A673 (cell line): ENCODE results near the gene ARL8A. TPM values are rescaled to one million over a fixed set of nuclear protein-coding genes. Genes with fewer than 3 reads are reported as not detected.
A peak's percentile ranks its signal among the peaks of the same experiment; 100 is the strongest.

Experiments
- BruUV-seq: library from RNA; stranded (reverse); fragments of 400-500 nt; replicated peaks from 2 replicates; lab custom pipeline; 2021; lab: Mats Ljungman, UMichigan
- CTCF ChIA-PET: fragments of 300-600 bp; sonication (Branson Sonifier 250); formaldehyde crosslinking; loops from one replicate; lab custom pipeline; 2022; ENCODE audit warnings: antibody characterized with exemption; lab: Charles Lee
- POLR2A ChIA-PET: fragments of 300-600 bp; sonication (Branson Sonifier 250); formaldehyde crosslinking; loops from one replicate; lab custom pipeline; 2022; ENCODE audit warnings: antibody characterized with exemption; ENCODE audit not compliant: low non-redundant PET; lab: Charles Lee
- DNase-seq: peaks from one replicate; pipeline ENCODE4 v3.0.0-alpha.2; 2015; ENCODE audit warnings: low spot score
- H3K27ac ChIP-seq: fragments of 200-600 bp; sonication (generic); 2 replicates; pipeline ENCODE4 v1.5.1; 2016; ENCODE audit warnings: mixed run types, low read depth, mild to moderate bottlenecking, mixed read lengths, antibody characterized with exemption, low read length; ENCODE audit not compliant: poor library complexity, severe bottlenecking
- H3K27me3 ChIP-seq: fragments of 200-600 bp; sonication (generic); replicated peaks from 2 replicates; pipeline ENCODE4 v1.6.1; 2017; ENCODE audit warnings: mixed run types, low read depth, mild to moderate bottlenecking, mixed read lengths, antibody characterized with exemption, low read length; ENCODE audit not compliant: insufficient read depth, poor library complexity
- H3K36me3 ChIP-seq: fragments of 200-600 bp; sonication (generic); 2 replicates; pipeline ENCODE4 v1.6.1; 2016; ENCODE audit warnings: mixed run types, mild to moderate bottlenecking, mixed read lengths, antibody characterized with exemption, low read length; ENCODE audit not compliant: insufficient read depth, poor library complexity, severe bottlenecking
- H3K4me1 ChIP-seq: fragments of 200-600 bp; sonication (generic); 2 replicates; pipeline ENCODE4 v1.6.1; 2017; ENCODE audit warnings: mixed run types, mild to moderate bottlenecking, mixed read lengths, antibody characterized with exemption, low read length; ENCODE audit not compliant: insufficient read depth, poor library complexity, severe bottlenecking
- H3K4me3 ChIP-seq: fragments of 200-600 bp; sonication (generic); 2 replicates; pipeline ENCODE4 v1.5.1; 2016; ENCODE audit warnings: low read depth, mixed run types, mild to moderate bottlenecking, mixed read lengths, low read length; ENCODE audit not compliant: poor library complexity, severe bottlenecking
- H3K9me3 ChIP-seq: fragments of 200-600 bp; sonication (generic); 2 replicates; pipeline ENCODE4 v1.6.1; 2016; ENCODE audit warnings: mixed run types, low read depth, mild to moderate bottlenecking, mixed read lengths, antibody characterized with exemption, low read length; ENCODE audit not compliant: poor library complexity, severe bottlenecking
- CTCF ChIP-seq: fragments of 300-800, 200-600 bp; sonication (generic); conservative IDR thresholded peaks from 2 replicates; pipeline ENCODE4 v1.5.1; 2017; ENCODE audit warnings: low read depth, mild to moderate bottlenecking, antibody characterized with exemption, low read length, moderate library complexity, mixed read lengths
- EZH2 ChIP-seq: fragments of 200-600 bp; sonication (generic); IDR thresholded peaks from 2 replicates; pipeline ENCODE4 v1.6.1; 2017; ENCODE audit warnings: borderline replicate concordance, low read depth, mild to moderate bottlenecking, mixed read lengths, antibody characterized with exemption, low read length; ENCODE audit not compliant: poor library complexity, severe bottlenecking
- intact Hi-C: fragments of 100-400 bp; cut with micrococcal nuclease; formaldehyde crosslinking; loops from one replicate; pipeline ENCODE4 v1.10.0; 2022; ENCODE audit not compliant: unreplicated experiment
- total RNA-seq: library from RNA; stranded (reverse); gene quantifications from 2 replicates; pipeline ENCODE4 v1.2.3, GENCODE V29; 2021

ARL8A gene
- total RNA-seq, 1 experiment from 2014 or later = 41.9 TPM

DNA sequence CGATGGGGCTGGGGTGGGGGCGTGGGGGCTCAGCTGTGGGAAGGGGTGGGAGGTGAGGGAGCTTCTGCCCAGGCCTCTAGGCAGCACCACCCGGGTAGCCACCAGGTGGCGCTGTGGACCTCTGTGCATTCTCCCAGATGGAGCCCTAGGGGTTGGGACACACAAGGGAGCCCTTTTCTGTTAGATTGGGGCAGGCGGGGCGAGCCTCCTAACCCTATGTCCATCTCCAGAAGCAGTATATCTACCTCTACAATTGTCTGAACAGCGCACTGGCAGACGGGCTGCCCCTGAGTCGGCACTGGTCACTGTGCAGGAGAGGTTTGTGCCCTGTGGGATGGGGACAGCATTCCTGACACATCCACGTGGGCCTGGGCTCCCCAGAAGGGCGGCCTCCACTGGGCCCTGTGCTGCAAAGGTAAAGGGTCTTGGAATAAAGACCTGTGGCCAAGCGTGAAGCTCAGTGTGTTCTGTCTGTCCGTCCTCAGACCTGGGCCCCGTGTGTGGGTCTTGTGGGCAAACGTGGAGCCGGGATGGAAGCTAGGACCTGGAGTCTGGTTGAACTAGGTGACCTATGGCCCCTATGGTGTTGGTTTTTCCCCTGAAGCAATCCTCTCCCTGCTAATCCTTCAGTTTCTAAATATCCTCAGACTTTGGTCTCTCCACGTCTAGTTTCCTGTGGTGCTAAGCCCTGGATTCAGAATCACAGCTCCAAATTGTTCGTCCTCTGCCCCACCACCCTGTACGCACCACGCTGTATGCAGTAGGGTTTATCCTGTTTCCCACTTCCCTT lies 44.7 kb upstream of the ARL8A start:
- Histone ChIP-seq H3K4me3 (no peak overlapping the region), H3K27me3 (peaks cover 15% of the 10 kb centered on the region), H3K4me1 (no peaks in the 10 kb centered on the region), H3K36me3 (no peaks in the 10 kb centered on the region), H3K27ac (no peak overlapping the region), H3K9me3 (no peaks in the 10 kb centered on the region)
- intact Hi-C loops = no loop called here
- DNase-seq = peak; percentile 81
- BruUV-seq = no TSS peak
- peak; percentile 70 for TF ChIP-seq CTCF
- TF ChIP-seq EZH2 = no peak
- POLR2A ChIA-PET = interaction anchor here (0.6 kb wide), 1 partner anchor 12 kb away, joined by 3 read pairs; no protein-coding TSS in a partner anchor
- CTCF ChIA-PET = interaction anchor here (0.6 to 1.7 kb wide), 4 partner anchors 34 to 530 kb away, joined by 3 to 13 read pairs (median 4); no protein-coding TSS in a partner anchor

DNA sequence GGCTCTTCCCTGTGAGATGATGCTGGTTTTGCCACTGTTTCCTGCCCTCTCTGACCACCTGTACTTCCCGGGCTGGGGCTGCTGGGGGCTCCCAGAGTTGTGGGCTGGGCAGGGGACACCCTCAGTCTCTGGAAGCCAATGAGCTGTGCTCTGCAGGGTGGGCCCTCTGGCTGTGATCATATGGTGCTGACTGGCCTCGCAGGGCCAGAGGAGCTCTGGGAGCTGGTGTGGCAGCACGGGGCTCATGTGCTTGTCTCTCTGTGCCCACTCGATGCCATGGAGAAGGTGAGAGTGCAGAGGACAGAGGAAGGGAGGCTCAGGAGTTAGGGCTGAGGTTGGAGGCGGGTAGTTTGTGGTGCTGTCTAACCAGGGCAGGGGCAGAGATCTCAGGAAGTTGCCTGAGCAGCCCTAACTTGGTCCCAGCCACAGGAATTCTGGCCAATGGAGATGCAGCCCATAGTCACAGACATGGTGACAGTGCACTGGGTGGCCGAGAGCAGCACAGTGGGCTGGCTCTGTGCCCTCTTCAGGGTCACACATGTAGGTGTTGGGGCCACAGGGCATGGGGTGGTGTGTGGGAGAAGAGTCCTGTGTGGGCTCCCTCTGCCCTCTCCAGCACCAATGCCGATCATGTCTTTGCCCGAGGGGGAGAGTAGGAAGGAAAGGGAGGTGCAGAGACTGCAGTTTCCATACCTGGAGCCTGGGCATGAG lies 43.3 kb upstream of the ARL8A start:
- intact Hi-C loops = no loop called here
- no peak overlapping the region for H3K4me3 ChIP-seq
- ChIA-PET CTCF (interaction anchor here (1.1 kb wide), 1 partner anchor 129 kb away, joined by 3 read pairs; no protein-coding TSS in a partner anchor), POLR2A (no interaction called here)
- no peak for TF ChIP-seq EZH2
- no peak for TF ChIP-seq CTCF
- H3K9me3 ChIP-seq = no peaks in the 10 kb centered on the region
- no peaks in the 10 kb centered on the region for H3K4me1 ChIP-seq
- no peak overlapping the region for H3K27ac ChIP-seq
- no TSS peak for BruUV-seq
- H3K27me3 ChIP-seq = peaks cover 1% of the 10 kb centered on the region
- H3K36me3 ChIP-seq = no peaks in the 10 kb centered on the region
- no peak for DNase-seq

DNA sequence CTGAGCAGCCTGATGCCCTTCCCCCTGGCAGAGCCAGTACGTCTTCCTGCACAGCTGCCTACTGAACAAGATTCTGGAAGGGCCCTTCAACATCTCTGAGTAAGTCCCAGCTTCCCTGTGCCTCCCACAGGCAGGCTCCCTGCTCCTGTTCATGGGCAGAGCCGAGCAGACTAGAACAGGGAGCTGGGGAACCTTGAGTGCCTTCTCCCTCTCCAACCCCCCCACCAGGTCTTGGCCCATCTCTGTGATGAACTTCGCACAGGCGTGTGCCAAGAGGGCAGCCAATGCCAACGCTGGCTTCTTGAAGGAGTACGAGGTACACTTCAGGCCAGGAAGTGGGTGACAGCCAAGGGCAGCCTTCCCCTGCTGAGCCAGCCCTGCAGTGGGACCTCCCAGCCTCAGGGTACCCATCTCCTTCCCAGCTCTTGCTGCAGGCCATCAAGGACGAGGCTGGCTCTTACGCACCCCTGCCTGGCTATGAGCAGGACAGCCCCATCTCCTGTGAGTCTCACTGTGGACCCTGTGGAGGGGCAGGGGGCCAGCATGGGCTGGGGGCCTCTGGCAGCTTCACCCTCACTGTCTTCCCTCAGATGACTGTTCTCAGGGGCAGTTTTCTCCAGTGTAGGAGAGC lies 42.6 kb upstream of the ARL8A start:
- DNase-seq = no peak
- intact Hi-C loops = no loop called here
- Histone ChIP-seq H3K27ac (no peak overlapping the region), H3K27me3 (no peaks in the 10 kb centered on the region), H3K9me3 (no peaks in the 10 kb centered on the region), H3K4me3 (no peak overlapping the region), H3K4me1 (no peaks in the 10 kb centered on the region), H3K36me3 (no peaks in the 10 kb centered on the region)
- CTCF ChIA-PET = interaction anchor here (1.1 kb wide), 1 partner anchor 130 kb away, joined by 3 read pairs; no protein-coding TSS in a partner anchor
- BruUV-seq = no TSS peak
- no peak for TF ChIP-seq CTCF
- TF ChIP-seq EZH2 = no peak
- POLR2A ChIA-PET = no interaction called here
